Dedifferentiated amniotic fluid mesenchymal stem cell (primary cell): ENCODE data around the gene TRAPPC4.
"Not testable (repeated sequence)": the region's sequence is repeated elsewhere in the genome, so short reads cannot be mapped to it uniquely, and the experiment has no call there.

Experiments
- DNase-seq: peaks from one replicate; pipeline ENCODE4 v3.0.0-alpha.2; 2016; ENCODE audit errors: extremely low spot score

TRAPPC4 gene, protein sequence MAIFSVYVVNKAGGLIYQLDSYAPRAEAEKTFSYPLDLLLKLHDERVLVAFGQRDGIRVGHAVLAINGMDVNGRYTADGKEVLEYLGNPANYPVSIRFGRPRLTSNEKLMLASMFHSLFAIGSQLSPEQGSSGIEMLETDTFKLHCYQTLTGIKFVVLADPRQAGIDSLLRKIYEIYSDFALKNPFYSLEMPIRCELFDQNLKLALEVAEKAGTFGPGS

DNA sequence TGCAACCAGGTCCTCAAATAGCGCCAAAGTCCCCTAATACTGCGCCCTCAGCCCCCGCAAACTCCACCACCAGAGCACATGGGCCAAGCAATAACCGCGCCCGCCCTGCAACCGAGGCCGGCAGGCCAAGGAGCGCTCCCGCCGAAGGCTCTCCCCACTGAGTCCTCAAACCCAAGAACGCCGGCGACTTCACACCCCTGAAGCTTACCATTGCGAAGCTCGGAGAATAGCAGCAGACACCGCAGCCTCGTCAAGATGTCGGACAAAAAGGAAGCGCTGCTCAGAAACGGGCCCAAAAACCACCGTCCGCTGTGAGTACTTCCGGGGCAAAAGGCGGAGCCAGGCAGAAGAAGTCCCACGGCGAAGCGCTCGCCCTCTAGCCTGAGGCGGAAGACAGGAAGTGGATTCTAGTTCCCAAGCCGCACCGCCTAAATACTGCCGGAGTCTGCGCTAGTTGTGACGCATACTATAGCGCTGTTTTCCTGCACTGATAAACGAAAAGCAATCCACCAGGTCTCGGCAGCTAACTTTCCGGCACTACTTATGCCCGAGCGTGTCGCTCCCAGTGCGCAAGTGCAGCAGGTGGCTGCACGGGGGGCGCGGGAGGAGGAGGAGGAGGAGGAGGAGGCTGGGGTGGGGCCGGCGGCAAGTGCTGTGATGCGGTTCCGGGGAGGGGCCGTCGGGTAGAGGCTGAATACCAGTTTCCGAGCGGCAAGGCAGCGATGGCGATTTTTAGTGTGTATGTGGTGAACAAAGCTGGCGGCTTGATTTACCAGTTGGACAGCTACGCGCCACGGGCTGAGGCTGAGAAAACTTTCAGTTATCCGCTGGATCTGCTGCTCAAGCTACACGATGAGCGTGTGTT is at the start of gene TRAPPC4, which contains the start of gene RPS25:
TSS of gene TRAPPC4 (plus strand) at position 693 of the 865 bp plus-strand sequence. CDS start at position 723, 30 bp downstream.
TSS of gene RPS25 (minus strand) at position 270 of the 865 bp plus-strand sequence. CDS start at position 211, 59 bp downstream.
- DNase-seq, result peak; percentile 98

DNA sequence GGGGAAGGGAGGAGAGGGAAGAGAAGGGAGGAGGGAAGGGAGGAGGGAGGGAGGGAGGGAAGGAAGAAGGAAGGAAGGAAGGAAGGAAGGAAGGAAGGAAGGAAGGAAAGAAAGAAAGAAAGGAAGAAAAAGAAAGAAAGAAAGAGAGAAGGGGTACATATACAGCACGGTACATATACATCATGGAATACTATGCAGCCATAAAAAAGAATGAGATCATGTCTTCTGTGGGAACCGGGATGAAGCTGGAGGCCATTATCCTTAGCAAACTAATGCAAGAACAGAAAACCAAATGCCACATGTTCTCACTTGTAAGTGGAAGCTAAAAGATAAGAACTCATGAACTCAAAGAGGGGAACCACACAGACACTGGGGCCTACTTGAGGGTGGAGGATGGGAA is 49.1 kb upstream of the TRAPPC4 start:
- DNase-seq, result not testable (repeated sequence)

DNA sequence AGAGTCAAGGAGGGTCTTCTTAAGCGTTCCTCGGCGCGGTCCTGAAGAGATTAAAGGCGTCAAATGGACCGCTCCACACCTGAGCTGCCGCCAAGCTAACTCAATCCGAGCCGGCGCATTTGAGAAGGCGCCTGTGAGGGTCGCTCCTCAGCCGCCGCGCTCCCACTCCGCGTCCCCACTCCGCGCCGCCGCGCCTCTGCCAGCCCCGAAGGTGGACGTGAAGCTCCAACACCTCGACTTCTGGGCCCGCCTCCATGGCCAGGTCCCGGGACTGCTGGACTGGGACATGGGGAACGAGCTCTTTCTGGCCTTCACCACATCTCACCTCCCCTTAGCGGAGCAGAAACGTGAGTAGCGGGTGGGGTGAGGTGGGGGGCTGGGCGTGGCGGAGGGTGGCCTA is 46.9 kb upstream of the TRAPPC4 start, which contains the start of gene FOXR1:
TSS of gene FOXR1 (plus strand) at position 116 of the 400 bp plus-strand sequence. CDS start at position 287, 171 bp downstream.
- DNase-seq, result no peak

DNA sequence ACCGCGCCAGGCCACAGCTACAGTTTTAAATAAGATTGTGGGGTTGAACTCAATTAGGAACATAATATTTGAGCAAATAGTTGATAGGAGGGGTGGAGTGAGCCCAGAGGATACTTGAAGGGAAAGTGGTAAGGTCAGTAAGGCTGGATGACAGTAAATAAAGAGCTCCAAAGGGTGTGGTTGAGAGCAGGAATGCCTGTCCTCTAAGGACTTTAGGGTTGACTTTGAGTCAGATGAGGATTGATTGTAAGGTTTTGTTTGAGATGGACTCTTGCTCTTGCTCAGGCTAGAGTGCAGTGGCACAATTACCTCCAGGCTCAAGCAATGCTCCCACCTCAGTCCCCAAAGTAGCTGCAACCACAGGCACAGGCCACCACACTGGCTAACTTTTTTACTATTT is 44.6 kb upstream of the TRAPPC4 start:
- no peak for DNase-seq

DNA sequence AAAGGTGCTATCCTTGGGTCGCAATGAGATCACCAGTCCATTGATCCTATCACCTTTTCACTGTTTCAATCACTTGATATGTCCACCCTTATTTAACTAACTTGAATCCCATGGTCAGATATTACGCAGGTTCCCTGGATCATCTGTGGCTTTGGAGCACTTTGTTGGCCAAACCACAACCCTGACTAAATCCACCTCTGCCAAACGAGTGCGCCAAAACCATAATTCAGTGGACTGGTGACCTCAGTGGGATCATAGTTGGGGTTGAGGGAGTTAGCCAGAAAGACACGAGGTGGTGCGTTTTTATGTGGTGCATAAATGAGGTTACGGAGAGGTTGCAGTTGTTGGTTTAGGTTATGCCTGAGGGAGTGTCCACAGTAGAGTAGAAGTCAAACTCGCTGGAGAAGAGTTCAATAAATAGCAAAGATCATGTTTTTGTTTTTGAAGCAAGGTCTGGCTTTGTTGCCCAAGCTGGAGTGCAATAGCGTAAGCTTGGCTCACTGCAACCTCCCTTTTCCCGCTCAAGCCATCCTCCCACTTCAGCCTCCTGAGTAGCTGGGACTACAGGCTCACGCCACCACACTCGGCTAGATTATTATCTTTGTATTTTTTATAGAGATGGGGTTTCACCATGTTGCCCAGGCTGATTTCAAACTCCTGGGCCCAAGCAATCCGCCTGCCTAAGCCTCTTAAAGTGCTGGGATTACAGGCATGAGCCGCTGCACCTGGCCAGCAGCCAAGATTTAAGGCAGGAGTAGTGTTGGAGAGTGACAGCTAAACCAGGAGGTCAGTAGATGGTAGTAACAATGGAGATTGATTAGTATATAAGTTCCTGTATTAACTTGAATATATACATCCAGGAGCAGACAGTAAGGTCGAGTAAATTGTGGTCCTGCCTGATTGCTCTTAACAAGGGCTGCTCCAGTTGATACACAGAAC is 42.5 kb upstream of the TRAPPC4 start:
- no peak for DNase-seq

DNA sequence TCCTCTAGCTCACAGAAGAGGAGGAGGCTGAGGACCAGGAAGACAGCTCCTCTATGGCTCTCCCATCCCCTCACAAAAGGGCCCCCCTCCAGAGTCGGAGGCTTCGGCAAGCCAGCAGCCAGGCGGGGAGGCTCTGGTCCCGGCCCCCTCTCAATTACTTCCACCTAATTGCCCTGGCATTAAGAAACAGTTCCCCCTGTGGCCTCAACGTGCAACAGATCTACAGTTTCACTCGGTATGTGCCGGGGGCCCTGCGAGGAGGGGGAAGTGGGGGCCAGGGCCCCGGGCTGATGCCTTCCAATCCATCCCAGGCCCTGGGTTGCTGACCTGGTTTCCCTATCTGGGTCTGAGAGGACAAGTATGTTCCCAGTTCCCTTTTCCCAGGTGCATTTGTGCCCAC is 39.1 kb upstream of the TRAPPC4 start:
- DNase-seq, result no peak

DNA sequence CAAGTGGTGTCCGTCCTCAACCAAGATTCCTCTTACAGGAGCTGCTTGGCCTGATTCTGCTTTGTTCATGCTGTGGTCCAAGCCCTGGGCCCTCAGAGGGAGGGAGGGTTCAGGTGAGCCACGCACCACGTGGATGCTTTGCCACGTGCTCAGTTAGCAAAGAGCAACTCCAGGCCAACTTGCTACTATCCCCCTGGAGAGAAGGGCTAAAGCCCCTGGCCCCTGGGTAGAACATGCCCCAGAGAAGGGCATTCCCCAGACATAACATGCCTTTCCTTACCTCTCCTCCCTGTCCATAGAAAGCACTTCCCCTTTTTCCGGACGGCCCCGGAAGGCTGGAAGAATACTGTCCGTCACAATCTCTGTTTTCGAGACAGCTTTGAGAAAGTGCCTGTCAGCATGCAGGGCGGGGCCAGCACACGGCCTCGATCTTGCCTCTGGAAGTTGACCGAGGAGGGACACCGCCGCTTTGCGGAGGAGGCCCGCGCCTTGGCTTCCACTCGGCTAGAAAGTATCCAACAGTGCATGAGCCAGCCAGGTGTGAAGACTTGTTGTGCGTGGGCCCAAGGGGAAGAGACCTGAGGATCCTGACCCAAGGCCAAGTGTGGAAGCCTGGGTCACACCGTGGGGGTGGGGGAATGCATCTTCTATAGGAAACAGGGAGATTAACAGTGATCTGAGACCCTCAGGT is 38.2 kb upstream of the TRAPPC4 start:
- DNase-seq, result no peak

DNA sequence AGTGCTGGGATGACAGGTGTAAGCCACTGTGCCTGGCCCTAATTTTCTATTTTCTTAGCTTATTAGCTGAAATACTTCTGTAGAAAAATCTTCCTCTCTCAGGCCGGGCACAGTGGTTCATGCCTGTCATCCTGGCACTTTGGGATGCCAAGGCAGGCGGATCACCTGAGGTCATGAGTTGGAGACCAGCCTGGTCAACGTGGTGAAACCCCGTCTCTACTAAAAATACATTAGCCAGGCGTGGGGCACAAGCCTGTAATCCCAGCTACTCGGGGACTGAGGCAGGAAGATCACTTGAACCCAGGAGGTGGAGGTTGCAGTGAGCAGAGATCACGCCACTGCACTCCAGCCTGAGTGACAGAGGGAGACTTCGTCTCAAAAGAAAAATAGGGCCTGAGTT is 34.2 kb upstream of the TRAPPC4 start:
- DNase-seq, result not testable (repeated sequence)

DNA sequence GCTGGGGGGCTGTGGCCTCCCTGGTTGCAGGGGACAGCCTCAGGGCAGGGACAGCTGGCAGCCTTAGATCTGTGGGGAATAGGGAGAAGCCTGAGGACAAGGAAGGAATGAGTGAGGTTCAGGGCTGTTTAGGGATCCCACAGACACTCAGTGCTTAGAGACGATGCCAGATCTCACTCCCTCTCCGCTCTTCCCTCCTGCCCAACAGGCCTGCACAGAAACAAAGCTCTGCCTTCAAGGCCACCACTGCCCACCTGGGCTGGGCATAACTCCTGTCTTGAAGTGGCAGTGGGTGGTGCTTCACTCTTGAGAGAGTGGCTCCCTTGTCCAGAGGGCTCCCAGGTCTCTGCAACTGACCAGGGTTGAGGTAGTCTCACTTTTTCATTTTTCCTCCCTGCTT is 33.7 kb upstream of the TRAPPC4 start:
- no peak for DNase-seq

DNA sequence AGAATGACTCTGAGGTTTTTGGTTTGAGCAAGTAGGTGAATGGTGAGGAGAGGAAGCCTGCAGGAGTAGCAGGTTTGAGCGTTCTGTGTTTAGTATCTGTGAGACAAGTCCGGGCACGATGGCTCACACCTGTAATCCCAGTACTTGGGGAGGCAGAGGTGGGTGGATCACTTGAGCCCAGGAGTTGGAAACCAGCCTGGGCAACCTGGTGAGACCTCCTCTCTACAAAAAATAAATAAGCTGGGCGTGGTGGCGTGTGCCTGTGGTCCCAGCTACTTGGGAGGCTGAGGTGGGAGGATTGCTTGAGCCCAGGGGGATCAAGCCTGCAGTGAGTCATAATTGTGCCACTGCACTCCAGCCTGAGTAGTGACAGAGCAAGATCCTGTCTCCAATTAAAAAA is 30.3 kb upstream of the TRAPPC4 start:
- no peak for DNase-seq

DNA sequence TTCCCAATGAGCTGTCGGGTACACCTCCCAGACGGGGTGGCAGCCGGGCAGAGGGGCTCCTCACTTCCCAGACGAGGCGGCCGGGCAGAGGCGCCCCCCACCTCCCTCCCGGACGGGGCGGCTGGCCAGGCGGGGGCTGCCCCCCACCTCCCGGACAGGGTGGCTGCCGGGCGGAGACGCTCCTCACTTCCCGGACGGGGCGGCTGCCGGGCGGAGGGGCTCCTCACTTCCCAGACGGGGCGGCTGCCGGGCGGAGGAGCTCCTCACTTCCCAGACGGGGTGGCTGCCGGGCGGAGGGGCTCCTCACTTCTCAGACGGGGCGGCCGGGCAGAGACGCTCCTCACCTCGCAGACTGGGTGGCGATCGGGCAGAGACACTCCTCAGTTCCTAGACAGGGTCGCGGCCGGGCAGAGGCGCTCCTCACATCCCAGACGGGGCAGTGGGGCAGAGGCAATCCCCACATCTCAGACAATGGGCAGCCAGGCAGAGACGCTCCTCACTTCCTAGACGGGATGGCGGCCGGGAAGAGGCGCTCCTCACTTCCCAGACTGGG is 27.0 kb upstream of the TRAPPC4 start:
- DNase-seq, result not testable (repeated sequence)

DNA sequence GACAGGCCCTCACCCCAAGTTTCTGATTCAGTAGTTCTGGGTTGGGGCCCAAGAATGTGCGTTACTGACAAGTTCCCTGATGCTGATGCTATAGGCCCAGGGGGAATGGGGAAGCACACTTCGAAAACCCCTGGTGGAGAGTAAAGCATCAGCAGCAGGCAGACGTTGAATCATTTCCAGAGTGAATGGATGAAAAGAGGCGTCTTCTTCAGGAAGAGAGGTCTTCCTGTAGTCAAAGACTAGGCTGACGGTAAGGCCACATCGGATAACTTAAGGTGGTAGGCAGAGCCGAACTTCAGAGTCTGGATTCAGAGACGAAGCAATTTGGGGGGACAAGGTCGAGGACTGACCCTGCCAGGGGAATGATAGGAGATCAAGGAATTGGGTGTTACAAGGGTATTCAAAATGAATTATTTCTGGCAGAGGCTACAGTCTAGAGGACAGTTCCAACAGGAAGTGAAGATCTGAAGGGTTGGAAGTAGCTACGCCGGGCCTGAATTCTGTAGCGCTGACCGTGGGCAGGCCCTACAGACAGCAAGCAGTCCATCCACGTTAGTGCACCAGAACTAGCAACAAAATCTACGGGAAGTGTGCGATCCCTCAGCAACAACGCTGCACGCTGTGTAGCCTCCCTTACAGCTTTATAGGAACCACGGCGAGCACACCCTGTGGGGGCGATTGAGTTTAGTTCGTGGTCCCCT is 21.5 kb upstream of the TRAPPC4 start:
- no peak for DNase-seq

DNA sequence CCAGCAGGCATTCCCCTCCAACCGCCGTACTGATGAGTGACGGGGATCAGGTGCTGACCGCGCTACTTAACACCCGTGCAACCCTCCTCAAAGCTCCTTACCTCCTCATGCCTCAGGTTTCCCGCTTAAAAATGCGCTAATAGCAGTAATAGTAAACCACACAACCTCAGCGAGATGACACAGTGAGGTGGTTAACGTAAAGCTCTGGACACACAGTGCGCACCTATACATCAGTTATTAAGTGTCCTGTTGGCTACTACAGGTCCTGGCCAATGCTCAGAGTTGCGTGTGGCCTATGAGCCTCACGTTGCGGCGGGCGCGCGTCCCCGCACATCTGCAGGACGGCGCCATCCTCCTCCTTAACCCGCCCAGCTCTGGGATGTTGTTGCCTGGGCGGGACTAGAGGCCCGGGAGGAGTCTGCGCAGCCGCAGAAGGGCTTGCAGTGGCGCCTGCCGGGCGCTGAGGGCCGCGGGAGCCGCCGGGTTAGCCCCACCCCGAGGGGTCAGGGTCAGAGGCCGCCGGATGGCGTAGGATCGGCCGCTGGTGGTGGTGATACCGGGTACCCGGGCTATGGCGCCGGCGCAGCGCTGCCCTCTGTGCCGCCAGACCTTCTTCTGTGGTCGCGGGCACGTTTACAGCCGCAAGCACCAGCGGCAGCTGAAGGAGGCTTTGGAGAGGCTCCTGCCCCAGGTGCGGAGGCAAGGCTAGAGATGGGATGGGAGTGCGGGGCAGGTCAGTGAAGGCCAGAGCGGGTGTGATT is 20.8 kb upstream of the TRAPPC4 start, which contains the start of gene CENATAC:
TSS of gene CENATAC (plus strand) at position 512 of the 761 bp plus-strand sequence. CDS start at position 572, 60 bp downstream.
- peak; percentile 73 for DNase-seq

DNA sequence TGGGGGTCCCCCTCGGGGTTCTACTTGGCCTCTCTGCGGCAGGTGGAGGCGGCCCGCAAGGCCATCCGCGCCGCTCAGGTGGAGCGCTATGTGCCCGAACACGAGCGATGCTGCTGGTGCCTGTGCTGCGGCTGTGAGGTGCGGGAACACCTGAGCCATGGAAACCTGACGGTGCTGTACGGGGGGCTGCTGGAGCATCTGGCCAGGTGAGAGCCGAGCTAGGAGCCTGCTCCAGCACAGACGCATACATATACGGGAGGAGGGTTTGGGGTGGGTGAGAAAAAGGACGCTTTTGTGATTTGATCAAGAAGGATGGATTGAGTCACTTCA is 20.2 kb upstream of the TRAPPC4 start:
- no peak for DNase-seq

DNA sequence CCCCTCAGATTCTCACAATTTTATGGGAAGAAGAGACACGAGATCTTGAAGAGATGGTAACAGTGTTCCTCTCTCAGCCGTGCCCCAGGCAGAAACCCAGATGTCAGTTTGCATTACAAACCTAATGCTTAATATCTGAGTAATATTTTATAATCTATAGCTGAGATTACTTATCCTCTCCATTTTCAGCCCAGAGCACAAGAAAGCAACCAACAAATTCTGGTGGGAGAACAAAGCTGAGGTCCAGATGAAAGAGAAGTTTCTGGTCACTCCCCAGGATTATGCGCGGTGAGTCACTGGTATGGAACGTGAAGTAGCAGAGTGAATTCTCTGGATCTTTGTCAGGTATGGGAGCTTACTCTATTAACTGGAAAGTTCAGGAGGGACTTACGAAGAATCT is 19.7 kb upstream of the TRAPPC4 start:
- DNase-seq, result no peak

DNA sequence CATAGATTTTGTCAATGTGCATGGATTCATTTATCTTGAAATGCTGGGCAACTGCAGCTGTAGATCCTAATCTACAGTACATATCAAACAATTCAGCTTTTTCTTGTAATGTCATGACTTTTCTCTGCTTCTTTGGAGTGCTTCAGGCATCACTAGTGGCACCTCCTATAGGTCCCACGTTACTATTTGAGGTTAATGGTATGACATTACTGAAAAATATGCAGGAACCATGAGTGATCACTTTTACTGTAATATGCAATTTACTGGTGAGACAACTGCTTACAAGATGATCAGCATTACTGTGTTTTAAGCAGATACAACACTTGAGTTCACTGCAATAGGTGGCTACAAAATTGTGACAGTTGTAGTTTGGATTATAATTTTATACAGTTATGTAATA is 17.7 kb upstream of the TRAPPC4 start:
- DNase-seq, result no peak

DNA sequence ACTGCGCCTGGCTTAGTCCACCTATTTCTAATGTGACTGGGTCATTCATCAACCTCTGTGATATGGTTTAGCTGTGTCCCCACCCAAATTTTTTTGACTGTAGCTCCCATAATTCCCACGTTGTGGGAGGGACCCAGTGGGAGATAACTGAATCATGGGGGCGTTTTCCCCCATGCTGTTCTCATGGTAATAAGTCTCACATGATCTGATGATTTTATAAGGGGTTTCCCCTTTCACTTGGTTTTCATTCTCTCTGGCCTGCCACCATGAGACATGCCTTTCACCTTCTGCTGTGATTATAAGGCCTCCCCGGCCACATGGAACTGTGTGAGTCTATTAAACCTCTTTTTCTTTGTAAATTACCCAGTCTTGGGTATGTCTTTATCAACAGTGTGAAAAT is 11.9 kb upstream of the TRAPPC4 start:
- DNase-seq, result no peak

DNA sequence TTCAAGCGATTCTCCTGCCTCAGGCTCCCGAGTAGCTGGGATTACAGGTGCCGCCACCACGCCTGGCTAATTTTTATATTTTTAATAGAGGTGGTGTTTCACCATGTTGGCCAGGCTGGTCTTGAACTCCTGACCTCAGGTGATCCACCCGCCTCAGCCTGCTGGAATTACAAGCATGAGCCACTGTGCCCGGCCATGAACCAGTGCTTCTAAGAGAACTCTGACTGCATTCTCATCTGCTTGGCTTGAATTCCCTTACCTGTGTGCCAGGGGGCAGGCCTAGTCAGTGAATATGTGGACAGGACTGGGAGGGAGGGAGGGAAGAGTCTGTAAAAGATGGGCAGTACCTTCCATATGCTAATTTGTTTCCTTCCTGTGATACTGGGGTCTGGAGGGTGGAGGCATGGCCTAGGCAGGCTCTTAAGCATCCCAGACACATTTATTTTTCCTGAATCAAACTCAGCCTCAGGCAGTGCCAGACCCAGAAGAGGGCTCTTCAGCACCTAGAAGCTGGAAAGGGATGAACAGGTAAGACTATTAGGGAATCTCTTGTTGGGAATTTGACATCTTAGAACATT is 7.0 kb upstream of the TRAPPC4 start:
- DNase-seq, result no peak

DNA sequence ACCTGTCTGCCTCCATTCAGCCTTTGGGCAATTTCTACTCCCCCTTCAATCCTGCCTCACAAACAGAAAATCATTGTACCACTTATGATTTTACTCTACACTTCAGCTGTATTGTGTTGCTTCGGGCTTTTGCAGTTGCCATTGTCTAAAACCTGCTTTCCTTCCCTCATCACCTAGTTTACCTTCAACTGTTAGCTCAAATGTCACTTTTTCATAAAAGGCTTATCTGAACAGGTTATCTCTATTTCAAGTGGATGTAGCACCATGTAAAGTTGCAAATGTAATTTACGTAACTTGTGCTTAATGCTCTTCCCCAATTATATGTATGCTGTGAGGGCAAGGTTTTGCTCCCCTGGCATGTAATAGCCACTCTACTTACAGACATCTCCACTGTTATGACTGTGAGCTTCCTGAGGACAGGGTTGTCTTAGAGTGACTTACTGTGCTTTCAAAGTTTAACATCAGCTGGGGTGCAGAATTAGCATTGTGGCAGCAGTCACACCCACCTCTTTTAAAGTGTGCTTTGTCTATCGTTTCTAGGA is 5.9 kb upstream of the TRAPPC4 start:
- no peak for DNase-seq
